ENCODE measurements around the gene SV2B.

DNA sequence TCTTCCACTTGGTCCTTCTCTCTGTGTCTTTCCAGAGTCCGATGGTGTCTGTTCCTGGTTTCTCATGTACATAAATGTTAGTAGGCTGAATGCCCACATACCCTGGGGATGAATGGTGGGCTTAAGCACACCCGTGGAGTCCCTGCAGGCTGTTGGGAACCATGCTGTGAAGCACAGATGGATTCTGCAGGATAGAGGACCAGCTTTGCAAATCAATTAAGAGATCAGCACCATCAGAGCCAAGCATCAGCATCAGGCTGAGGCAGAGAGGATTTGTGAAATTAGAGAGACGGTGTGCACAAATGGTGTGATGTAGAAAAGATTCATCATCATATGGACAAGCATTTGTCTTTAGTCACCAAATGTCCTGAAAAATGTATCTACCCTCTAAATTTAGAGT is 127.1 kb downstream of the SV2B start:
- TF ChIP-seq, protein P1, sequence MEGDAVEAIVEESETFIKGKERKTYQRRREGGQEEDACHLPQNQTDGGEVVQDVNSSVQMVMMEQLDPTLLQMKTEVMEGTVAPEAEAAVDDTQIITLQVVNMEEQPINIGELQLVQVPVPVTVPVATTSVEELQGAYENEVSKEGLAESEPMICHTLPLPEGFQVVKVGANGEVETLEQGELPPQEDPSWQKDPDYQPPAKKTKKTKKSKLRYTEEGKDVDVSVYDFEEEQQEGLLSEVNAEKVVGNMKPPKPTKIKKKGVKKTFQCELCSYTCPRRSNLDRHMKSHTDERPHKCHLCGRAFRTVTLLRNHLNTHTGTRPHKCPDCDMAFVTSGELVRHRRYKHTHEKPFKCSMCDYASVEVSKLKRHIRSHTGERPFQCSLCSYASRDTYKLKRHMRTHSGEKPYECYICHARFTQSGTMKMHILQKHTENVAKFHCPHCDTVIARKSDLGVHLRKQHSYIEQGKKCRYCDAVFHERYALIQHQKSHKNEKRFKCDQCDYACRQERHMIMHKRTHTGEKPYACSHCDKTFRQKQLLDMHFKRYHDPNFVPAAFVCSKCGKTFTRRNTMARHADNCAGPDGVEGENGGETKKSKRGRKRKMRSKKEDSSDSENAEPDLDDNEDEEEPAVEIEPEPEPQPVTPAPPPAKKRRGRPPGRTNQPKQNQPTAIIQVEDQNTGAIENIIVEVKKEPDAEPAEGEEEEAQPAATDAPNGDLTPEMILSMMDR (IDR thresholded peaks at IDR 0.05; ENCODE audit: insufficient read depth, low read depth, low read length) = no peak
- TF ChIP-seq EZH2 (IDR thresholded peaks at IDR 0.05; ENCODE audit: insufficient read depth, low read length) = no peak

Data from astrocyte (in vitro differentiated cells and primary cell).